ENCODE measurements around the gene CCN5.

The CCN5 gene

DNA sequence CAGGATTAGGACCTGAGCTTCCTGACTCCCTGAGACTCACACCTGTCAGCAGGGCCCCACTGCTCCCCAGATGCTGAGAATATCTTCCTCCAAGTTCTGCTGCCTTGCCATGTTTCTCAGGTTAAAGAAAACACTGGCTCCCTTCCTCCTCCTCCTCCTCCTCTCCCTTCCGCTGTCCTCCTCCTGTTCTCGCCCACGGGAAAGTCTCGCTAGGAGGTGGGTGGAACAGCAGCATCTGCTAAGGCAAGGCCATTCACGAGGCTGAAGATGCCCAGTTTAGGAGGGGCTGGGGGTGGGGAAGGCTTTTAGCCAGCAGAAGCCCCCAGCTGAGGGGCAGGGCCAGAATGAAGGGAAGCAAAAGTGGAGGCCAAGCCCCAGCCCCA lies 54.3 kb downstream of the CCN5 start:
- H3K4me3 ChIP-seq (ENCODE audit: low read length): no peak overlapping the region
- TF ChIP-seq, protein P1, sequence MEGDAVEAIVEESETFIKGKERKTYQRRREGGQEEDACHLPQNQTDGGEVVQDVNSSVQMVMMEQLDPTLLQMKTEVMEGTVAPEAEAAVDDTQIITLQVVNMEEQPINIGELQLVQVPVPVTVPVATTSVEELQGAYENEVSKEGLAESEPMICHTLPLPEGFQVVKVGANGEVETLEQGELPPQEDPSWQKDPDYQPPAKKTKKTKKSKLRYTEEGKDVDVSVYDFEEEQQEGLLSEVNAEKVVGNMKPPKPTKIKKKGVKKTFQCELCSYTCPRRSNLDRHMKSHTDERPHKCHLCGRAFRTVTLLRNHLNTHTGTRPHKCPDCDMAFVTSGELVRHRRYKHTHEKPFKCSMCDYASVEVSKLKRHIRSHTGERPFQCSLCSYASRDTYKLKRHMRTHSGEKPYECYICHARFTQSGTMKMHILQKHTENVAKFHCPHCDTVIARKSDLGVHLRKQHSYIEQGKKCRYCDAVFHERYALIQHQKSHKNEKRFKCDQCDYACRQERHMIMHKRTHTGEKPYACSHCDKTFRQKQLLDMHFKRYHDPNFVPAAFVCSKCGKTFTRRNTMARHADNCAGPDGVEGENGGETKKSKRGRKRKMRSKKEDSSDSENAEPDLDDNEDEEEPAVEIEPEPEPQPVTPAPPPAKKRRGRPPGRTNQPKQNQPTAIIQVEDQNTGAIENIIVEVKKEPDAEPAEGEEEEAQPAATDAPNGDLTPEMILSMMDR (conservative IDR thresholded peaks at IDR 0.05; ENCODE audit: low read length): no peak
- DNase-seq (ENCODE audit: low read depth): no peak

DNA sequence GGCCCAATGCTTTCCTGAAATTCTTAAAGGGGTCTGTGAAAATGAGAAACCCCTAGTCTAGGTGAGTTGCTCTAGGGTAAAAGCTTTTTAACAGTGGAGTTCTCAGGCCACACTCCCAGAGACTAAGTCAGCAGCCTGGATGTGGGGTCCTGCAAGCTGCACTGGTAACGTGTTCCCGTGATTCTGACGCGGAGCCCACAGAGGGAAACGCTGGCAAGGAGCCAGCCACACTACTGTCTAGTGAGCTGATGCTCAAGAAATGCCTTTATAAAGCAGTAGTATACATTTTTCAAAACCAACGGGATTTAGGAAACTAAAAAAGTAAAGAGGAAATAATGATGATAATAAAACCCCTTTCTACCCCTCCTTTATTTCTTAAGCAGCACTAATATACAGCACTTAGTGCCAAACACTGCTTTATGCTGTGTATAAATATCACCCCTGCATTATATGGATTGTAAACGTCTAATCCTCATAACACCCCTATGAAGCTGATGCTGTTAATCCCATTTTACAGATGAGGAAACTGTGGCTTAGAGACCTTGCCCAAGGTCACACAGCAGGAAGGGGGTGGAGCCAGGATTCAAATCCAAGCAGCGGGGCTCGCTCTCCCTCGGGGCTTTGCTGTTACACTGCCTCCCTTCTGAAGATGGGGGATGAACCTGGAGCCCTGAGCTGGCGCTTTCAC lies 55.5 kb downstream of the CCN5 start:
- TF ChIP-seq, protein P1 (conservative IDR thresholded peaks at IDR 0.05; ENCODE audit: low read length): no peak
- DNase-seq (ENCODE audit: low read depth): no peak
- H3K4me3 ChIP-seq (ENCODE audit: low read length): no peak overlapping the region

DNA sequence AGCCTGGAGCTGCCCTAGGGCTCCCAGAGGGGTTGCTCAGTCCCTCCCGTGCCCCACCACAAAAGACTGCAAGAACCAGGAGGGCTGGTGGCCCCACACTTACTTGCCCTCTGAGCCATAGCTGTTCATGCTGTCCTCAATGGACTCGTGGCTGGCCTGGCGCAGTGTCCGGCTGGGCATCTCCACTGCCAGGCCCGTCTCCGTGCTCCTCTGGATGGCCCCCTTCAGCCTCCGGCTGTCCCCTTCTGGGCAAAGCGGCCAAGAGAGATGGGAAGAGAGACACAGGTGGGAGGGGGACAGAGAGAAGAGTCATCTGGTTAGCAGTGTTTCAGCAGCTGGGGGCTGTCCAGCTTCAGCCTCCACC lies 56.0 kb downstream of the CCN5 start:
- no peak for DNase-seq (ENCODE audit: low read depth)
- H3K4me3 ChIP-seq (ENCODE audit: low read length): no peak overlapping the region
- TF ChIP-seq, protein P1 (conservative IDR thresholded peaks at IDR 0.05; ENCODE audit: low read length): no peak

DNA sequence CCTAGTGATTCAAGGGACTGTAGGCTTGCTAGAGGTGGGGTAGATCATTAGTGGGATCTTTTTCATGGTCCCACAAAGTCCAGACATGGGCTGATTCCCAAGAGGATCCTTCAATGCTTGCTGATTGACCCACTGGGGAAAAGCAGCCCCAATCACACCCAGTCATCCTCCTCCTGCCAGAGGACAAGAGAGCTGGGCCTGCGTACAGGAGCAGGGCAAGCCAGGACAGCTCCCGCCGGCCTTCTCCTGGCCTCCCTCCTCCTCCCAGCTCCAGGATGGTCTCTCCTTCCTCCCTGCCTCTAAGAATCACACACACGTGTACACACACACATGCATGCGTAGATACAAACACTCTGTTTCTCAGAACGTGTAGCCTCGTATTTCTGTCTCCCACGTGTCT lies 57.5 kb downstream of the CCN5 start:
- no peak overlapping the region for H3K4me3 ChIP-seq (ENCODE audit: low read length)
- DNase-seq (ENCODE audit: low read depth): no peak
- TF ChIP-seq, protein P1 (conservative IDR thresholded peaks at IDR 0.05; ENCODE audit: low read length): no peak

DNA sequence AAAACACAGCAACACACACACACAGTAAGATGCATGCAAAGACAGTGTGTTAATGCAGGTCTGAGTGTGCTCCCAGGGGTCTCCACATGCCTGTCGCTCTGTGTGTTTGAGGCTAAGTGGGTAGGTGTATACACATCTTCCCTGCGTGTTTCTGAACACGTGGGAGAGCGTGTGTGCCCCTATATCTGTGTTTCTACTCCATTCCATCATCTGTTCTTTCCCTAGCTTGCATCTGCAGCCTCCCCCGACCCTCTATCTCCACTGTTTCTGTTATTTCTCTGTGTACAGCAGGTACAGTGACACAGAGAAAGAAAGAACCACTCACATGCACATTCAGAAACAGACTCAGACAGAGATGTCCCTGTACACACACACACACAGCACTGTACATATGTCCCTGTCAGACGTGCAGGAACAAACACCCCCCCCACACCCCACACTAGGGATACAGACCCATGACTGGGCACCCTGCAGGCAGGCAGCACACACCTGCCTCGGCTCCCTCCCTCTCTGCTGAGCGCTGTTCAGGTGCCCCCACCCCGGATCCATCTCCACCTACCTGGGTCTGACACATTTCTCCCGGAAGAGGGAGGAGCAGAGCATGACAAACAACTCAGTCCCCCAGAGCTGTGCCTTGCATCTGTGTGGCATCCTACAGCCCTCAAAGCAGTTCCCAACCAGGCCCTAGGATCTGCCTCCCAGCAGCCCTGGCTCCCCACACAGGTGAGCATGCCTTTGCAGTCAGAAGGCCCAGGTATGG lies 58.1 kb downstream of the CCN5 start:
- TF ChIP-seq, protein P1 (conservative IDR thresholded peaks at IDR 0.05; ENCODE audit: low read length): no peak
- H3K4me3 ChIP-seq (ENCODE audit: low read length): no peak overlapping the region
- DNase-seq (ENCODE audit: low read depth): no peak

DNA sequence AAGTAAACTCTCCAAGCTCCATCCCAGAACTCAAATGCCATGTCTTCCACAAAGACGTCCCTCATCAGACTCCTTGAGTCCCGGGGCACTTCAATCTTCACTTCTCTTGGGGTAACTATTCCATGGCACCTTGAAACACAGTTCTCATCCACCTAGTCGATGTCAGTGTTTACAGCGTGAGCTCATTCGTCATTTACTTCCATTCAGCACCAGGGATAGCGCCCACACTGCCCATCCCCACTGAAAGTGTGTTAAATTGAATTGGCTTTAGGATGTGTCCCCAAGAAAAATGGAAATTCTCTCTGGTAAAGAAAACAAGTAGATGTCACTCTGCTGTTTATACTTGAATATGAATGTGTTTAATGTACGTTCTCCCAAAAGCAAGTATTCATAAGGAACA lies 61.8 kb downstream of the CCN5 start:
- TF ChIP-seq, protein P1 (conservative IDR thresholded peaks at IDR 0.05; ENCODE audit: low read length): no peak
- no peak overlapping the region for H3K4me3 ChIP-seq (ENCODE audit: low read length)
- DNase-seq (ENCODE audit: low read depth): no peak
